Caco-2 (cell line): Measurements from ENCODE around the gene FBRS. TPM values are rescaled to one million over a fixed set of nuclear protein-coding genes. Genes with fewer than 3 reads are reported as not detected.
A peak's percentile ranks its signal among the peaks of the same experiment; 100 is the strongest.

Experiments used
- BruUV-seq: library from RNA; stranded (reverse); fragments of 400-500 nt; replicated peaks from 2 replicates; lab custom pipeline; 2021; lab: Mats Ljungman, UMichigan
- CTCF ChIA-PET: fragments of 300-600 bp; sonication (Branson Sonifier 250); formaldehyde crosslinking; loops from one replicate; lab custom pipeline; 2022; ENCODE audit warnings: antibody characterized with exemption; lab: Charles Lee
- POLR2A ChIA-PET: fragments of 300-600 bp; sonication (Branson Sonifier 250); formaldehyde crosslinking; loops from one replicate; lab custom pipeline; 2022; ENCODE audit warnings: antibody characterized with exemption; lab: Charles Lee
- DNase-seq, 2 experiments: peaks; one replicate each; pipeline versions ENCODE4 v3.0.0 to v3.0.0-alpha.2; 2020 to 2022
- H3K27me3 ChIP-seq: replicated peaks from 2 replicates; pipeline ENCODE4 v1.6.0; 2011; ENCODE audit warnings: low read length; ENCODE audit not compliant: control insufficient read depth, insufficient read depth
- H3K36me3 ChIP-seq: 2 replicates; pipeline ENCODE4 v1.5.1; 2011; ENCODE audit warnings: low read length; ENCODE audit not compliant: control insufficient read depth, insufficient read depth
- H3K4me1 ChIP-seq: fragments of 250-450 bp; sonication (Bioruptor Pico); 2 replicates; pipeline ENCODE4 v1.5.1; 2020; ENCODE audit warnings: mild to moderate bottlenecking
- H3K4me3 ChIP-seq: 2 replicates; pipeline ENCODE4 v1.5.1; 2011; ENCODE audit warnings: low read depth, mild to moderate bottlenecking, control low read depth, low read length
- H3K9me3 ChIP-seq: fragments of 250-450 bp; sonication (Bioruptor Pico); 2 replicates; pipeline ENCODE4 v1.5.1; 2020; ENCODE audit warnings: mild to moderate bottlenecking, moderate library complexity
- H3K27ac Mint-ChIP-seq: one replicate; pipeline ENCODE4 v1.8.0; 2022; ENCODE audit warnings: mixed read lengths; ENCODE audit not compliant: unreplicated experiment
- H3K27me3 Mint-ChIP-seq: one replicate; pipeline ENCODE4 v1.8.0; 2022; ENCODE audit warnings: mixed read lengths; ENCODE audit not compliant: insufficient read depth, unreplicated experiment
- H3K36me3 Mint-ChIP-seq: one replicate; pipeline ENCODE4 v1.8.0; 2022; ENCODE audit warnings: mild to moderate bottlenecking, mixed read lengths; ENCODE audit not compliant: insufficient read depth, unreplicated experiment
- H3K4me1 Mint-ChIP-seq: one replicate; pipeline ENCODE4 v1.8.0; 2022; ENCODE audit warnings: low read depth, mixed read lengths; ENCODE audit not compliant: unreplicated experiment
- H3K4me3 Mint-ChIP-seq: one replicate; pipeline ENCODE4 v1.8.0; 2022; ENCODE audit warnings: mild to moderate bottlenecking, moderate library complexity, mixed read lengths; ENCODE audit not compliant: unreplicated experiment
- H3K9me3 Mint-ChIP-seq: one replicate; pipeline ENCODE4 v1.8.0; 2022; ENCODE audit warnings: mixed read lengths; ENCODE audit not compliant: unreplicated experiment
- CTCF ChIP-seq, 2 experiments: fragments of 200-600 bp in 1 of 2; IDR thresholded peaks; 1 replicate in 1 of 2; 2 replicates in 1 of 2; pipeline versions ENCODE4 v1.5.1 to v1.8.0; 2011 to 2022; ENCODE audit warnings: antibody characterized with exemption in 1 of 2, control low read depth in 1 of 2, inconsistent platforms in 1 of 2, low read depth in 1 of 2, low read length in 1 of 2, mild to moderate bottlenecking in 1 of 2, moderate library complexity in 1 of 2; ENCODE audit not compliant: insufficient read depth in 1 of 2, severe bottlenecking in 1 of 2, unreplicated experiment in 1 of 2
- intact Hi-C: fragments of 100-400 bp; cut with micrococcal nuclease; formaldehyde crosslinking; loops from one replicate; pipeline ENCODE4 v1.10.0; 2022; ENCODE audit not compliant: unreplicated experiment
- total RNA-seq: library from RNA; stranded (reverse); gene quantifications from 2 replicates; pipeline ENCODE4 v1.2.3, GENCODE V29; 2022

Gene FBRS
- total RNA-seq, 1 experiment from 2014 or later: 46.1 TPM

GRCh38 chr16:30669903-30670824 lies 11.9 kb downstream of the FBRS start:
- TSS peak; percentile 13 for BruUV-seq

GRCh38 chr16:30675143-30675542 lies 16.9 kb downstream of the FBRS start:
- no peaks in the 10 kb centered on the region for H3K27me3 ChIP-seq
- intact Hi-C loops: no loop called here
- no peaks in the 10 kb centered on the region for H3K4me1 ChIP-seq
- BruUV-seq: no TSS peak
- TF ChIP-seq CTCF (IDR thresholded peaks at IDR 0.05; ENCODE audit: insufficient read depth in 1 of 2, low read depth in 1 of 2, low read length in 1 of 2, severe bottlenecking in 1 of 2, unreplicated experiment in 1 of 2): no peak
- Mint-ChIP-seq H3K27ac (no peak overlapping the region), H3K4me3 (no peak overlapping the region), H3K9me3 (no peaks in the 10 kb centered on the region), H3K4me1 (no peaks in the 10 kb centered on the region), H3K36me3 (no peaks in the 10 kb centered on the region), H3K27me3 (no peaks in the 10 kb centered on the region)
- DNase-seq: no peak
- H3K9me3 ChIP-seq: no peaks in the 10 kb centered on the region
- no peak overlapping the region for H3K4me3 ChIP-seq
- H3K36me3 ChIP-seq: no peaks in the 10 kb centered on the region
- POLR2A ChIA-PET: interaction anchor here (0.6 kb wide), 1 partner anchor 140 kb away, joined by 3 read pairs; the partner anchor contains the start of gene ZNF747
- CTCF ChIA-PET: no interaction called here

More at GRCh38 chr16:30669903-30670824, 11.9 kb downstream of the FBRS start:
- Mint-ChIP-seq H3K27me3 (no peaks in the 10 kb centered on the region), H3K9me3 (no peaks in the 10 kb centered on the region), H3K4me1 (no peaks in the 10 kb centered on the region), H3K4me3 (no peak overlapping the region), H3K27ac (no peak overlapping the region), H3K36me3 (peaks cover 13% of the 10 kb centered on the region)
- ChIA-PET POLR2A (no interaction called here), CTCF (no interaction called here)
- Histone ChIP-seq H3K27me3 (no peaks in the 10 kb centered on the region), H3K4me3 (no peak overlapping the region), H3K4me1 (no peaks in the 10 kb centered on the region), H3K9me3 (no peaks in the 10 kb centered on the region), H3K36me3 (no peaks in the 10 kb centered on the region; the same call in none of the 2 replicates)
- no peak for TF ChIP-seq CTCF (IDR thresholded peaks at IDR 0.05; ENCODE audit: insufficient read depth in 1 of 2, low read depth in 1 of 2, low read length in 1 of 2, severe bottlenecking in 1 of 2, unreplicated experiment in 1 of 2)
- no peak for DNase-seq
- intact Hi-C loops: no loop called here

- no peaks in the 10 kb centered on the region for H3K36me3 ChIP-seq
- BruUV-seq: no TSS peak
- TF ChIP-seq CTCF (IDR thresholded peaks at IDR 0.05; ENCODE audit: insufficient read depth in 1 of 2, low read depth in 1 of 2, low read length in 1 of 2, severe bottlenecking in 1 of 2, unreplicated experiment in 1 of 2): no peak
- H3K27me3 ChIP-seq: no peaks in the 10 kb centered on the region
- POLR2A ChIA-PET: interaction anchor here (0.6 kb wide), 1 partner anchor 586 kb away, joined by 3 read pairs; no protein-coding TSS in a partner anchor
- H3K4me3 Mint-ChIP-seq: no peak overlapping the region
- CTCF ChIA-PET: no interaction called here
- no peaks in the 10 kb centered on the region for H3K4me1 Mint-ChIP-seq
- no peak for DNase-seq
- no peaks in the 10 kb centered on the region for H3K27me3 Mint-ChIP-seq
- H3K27ac Mint-ChIP-seq: no peak overlapping the region
- no peak overlapping the region for H3K4me3 ChIP-seq
- no peaks in the 10 kb centered on the region for H3K36me3 Mint-ChIP-seq
- H3K9me3 Mint-ChIP-seq: no peaks in the 10 kb centered on the region
- intact Hi-C loops: no loop called here
- 0 out of 2 replicates have a peak, but pooled peaks cover 3% of the 10 kb centered on the region for H3K4me1 ChIP-seq
- no peaks in the 10 kb centered on the region for H3K9me3 ChIP-seq
Observed at GRCh38 chr16:30677931-30678585, 19.8 kb downstream of the FBRS start.
